GM18870 (cell line): ENCODE results near the gene MCUB.
"Not testable (repeated sequence)": the region's sequence is repeated elsewhere in the genome, so short reads cannot be mapped to it uniquely, and the experiment has no call there.

Experiments
- ATAC-seq: cut with Tn5 transposase; IDR thresholded peaks from one replicate; pipeline ENCODE4 v1.9.1; 2021; ENCODE audit warnings: moderate library complexity; ENCODE audit not compliant: unreplicated experiment

Gene MCUB

GRCh38 chr4:109678472-109678871 lies 118.4 kb downstream of the MCUB start:
- not testable (repeated sequence) for ATAC-seq

DNA sequence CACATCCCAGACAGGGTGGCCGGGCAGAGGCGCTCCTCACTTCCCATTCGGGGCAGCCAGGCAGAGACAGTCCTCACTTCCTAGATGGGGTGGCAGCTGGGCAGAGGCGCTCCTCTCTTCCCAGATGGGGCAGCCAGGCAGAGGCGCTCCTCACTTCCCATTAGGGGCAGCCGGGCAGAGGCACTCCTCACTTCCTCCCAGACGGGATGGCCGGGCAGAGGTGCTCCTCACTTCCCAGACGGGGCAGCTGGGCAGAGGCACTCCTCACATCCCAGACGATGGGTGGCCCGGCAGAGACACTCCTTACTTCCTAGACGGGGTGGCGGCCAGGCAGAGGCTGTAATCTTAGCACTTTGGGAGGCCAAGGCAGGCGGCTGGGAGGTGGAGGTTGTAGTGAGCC lies 118.9 kb downstream of the MCUB start:
- ATAC-seq = not testable (repeated sequence)

DNA sequence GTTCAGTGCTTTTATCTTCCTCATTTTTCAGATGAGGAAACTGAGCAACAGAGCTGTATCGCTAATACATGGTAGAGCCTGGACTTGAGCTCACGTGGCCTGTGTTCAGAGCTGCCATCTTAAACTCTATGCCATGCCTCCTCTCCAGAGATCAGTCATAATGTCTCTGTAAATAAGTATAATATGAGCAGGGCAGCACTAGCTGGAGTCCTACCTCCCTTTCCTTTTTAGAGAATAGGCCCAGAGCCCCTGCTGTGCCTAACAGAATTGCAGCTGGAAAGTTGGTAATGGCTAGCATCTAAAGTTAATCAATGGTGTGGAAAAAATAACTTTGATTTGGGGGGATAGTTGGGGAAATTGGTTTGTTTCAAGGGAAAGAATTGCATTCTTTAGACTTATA lies 122.8 kb downstream of the MCUB start:
- ATAC-seq = no peak

DNA sequence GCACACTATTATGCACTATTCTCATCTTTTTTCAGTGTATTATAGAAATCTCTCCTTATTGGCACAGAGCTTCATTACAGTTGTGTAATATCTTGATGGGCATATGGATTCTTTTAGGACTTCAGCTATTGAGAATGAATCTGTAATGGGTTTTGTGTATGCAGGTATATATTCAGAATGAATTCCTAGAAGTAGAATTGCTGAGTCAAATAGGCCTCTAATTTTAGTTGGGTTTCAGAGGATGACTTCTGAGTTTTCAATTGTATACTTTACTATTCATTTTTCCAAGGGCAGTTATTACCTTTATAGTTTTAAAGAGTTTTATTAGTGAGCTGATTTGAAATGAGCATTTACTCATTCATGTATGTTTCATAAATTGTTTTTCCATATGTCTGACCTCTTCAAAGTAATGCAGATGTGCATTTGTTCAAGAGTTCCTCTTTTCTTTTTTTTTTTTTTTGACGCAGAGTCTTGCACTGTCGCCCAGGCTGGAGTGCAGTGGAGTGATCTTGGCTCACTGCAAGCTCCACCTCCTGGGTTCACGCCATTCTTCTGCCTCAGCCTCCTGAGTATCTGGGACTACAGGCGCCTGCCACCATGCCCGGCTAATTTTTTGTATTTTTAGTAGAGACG lies 123.7 kb downstream of the MCUB start:
- ATAC-seq = no peak

- ATAC-seq = no peak
Observed at GRCh38 chr4:109684727-109685126, 124.7 kb downstream of the MCUB start.

GRCh38 chr4:109690690-109691410 lies 130.8 kb downstream of the MCUB start:
- peak; percentile 94 for ATAC-seq

DNA sequence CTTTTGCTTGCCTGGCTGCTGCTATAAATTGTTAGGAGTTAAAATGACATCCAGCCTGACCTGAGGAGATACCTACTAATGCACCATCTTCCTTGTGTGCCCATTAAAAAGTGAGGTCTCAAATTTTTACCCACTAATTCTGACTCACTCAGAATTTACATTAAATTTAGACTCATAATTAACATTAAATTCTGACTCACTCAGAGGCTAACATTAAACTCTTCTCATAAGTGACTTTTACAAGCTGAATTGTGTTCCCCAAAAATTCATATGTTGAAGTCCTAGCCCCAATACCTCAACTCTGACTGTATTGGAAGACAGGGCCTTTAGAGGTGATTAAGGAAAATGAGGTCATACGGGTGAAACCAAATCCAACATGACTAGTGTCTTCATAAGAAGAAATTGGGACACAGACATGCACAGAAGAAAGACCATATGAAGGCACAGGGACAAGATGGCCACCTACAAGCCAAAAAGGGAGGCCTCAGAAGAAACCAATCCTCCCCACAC lies 131.4 kb downstream of the MCUB start:
- ATAC-seq = no peak

DNA sequence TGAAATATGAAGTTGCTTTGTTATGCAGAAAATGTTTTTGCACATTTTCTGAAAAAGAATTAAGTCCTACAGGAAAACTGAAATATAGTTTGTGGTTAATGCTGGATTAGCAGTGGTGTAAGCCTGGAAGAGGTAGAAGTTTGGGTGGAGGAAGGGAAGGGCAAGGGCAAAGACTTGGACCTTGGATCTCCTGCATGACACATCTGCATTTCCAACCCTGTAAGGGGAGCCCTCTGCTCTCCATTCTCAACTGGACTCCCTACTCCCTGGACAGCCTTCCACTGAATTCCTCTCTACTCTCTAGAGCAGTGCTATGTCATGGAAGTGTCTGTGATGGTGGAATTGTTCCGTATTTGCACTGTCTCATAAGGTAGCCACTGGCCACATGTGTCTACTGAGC lies 138.6 kb downstream of the MCUB start:
- ATAC-seq = no peak

GRCh38 chr4:109699553-109700225 lies 139.6 kb downstream of the MCUB start:
- no peak for ATAC-seq

GRCh38 chr4:109701566-109702410 lies 141.7 kb downstream of the MCUB start:
- no peak for ATAC-seq

DNA sequence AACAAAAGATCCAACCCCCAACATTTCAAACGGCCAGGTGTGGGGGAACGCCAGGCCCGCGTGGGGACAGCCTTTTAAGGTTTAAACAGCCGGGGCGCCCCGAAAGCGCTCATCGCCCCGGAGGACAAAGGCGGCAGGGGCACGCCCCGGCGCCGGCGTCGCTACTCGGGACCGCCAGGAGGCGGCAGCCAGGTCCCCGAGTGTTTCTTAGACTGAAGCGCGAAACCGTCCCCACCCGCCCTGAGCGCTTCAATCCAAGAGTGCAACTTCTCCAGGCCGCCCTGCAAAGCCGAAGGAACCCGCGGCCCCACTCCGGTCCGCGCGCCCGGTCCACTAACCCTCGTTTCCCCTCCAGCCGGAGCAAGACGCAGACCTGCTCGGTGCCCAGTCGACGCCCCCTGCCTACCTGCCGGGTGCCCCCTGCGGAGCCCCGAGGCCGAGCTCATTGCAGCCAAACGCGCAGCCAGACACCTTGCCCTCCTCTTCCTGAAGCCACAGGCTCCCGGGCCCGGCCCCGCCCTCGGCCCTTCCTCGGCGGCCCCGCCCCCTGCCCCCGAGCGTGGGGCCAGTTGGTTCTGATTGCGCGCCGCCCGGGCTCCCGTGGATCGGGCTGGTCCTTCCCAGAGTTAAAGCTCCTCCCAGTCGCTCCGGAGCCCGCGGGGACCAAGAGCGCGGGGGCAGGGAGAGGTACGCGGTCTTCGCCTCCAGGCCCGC lies 143.1 kb downstream of the MCUB start, which contains the start of gene CASP6:
CASP6 (minus strand) TSS at position 496 of the 714 bp plus-strand sequence; CDS start at position 446, 50 bp downstream.
- ATAC-seq = peak; percentile 60

DNA sequence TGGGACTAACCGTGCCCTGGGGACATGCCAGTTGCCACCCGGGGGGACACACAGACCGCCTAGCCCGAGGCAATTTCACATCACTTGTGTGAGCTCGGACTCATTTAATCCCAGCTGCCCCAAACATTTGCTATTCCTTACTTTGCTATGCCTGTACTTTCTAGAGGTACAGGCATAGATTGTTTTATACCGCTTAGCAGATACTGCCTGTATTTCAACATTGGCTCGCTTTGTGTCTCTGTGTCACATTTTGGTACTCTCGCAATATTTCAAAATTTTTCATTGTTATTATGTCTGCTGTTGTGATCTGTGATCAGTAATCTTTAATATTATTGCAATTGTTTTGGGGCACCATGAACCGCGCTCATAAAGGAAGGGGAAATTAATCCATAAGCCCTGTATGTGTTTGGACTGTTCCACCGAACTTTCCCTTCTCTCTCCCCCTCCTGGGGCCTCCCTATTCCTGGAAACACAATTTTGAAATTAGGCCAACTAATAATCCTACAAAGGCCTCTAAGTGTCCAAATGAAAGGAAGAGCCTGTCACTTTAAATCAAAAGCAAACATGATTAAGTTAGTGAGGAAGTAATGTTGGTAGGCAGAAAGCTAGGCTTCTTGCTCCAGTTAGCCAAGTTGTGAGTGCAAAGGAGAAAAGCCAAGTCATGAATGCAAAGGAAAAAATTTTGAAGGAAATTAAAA lies 143.8 kb downstream of the MCUB start:
- ATAC-seq = no peak

- no peak for ATAC-seq
Observed at GRCh38 chr4:109708435-109708834, 148.4 kb downstream of the MCUB start.

- peak; percentile 88 for ATAC-seq
Observed at GRCh38 chr4:109708990-109709389, 148.9 kb downstream of the MCUB start.

DNA sequence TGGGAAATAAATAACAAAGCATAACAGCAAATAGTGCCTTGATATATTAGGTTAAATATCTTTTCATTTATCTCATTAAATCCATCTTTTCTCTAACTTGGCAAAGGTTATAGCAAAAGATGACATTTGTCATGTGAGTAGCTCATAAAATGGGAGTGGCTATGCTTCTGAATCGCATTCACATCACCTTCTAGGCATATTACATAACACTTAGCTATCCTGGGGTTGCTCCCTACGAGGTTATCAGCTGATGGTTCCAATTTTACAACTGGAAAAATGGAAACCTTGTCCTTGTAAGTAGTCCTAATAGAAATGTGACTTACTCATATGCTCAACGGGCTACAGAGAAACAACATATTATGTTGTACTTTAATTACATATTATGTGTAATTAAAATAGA lies 153.5 kb downstream of the MCUB start:
- ATAC-seq = no peak

DNA sequence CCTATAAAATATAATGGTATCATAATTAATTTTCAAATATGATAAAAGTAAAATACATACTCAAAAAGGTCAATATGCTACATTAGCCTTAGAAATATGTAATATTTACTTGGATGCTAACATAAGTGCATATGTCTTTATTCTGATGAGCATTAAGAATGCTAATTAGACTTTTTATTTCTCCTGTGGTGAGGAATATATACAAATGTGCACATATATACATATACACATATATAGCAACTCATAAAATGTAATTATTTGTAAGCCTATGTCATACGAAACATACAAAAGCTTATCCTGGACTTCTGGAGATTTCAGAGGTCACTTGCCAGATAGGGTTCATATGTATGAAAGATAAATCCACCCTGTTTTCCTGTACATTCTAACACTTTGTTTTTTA lies 158.7 kb downstream of the MCUB start:
- ATAC-seq = no peak

DNA sequence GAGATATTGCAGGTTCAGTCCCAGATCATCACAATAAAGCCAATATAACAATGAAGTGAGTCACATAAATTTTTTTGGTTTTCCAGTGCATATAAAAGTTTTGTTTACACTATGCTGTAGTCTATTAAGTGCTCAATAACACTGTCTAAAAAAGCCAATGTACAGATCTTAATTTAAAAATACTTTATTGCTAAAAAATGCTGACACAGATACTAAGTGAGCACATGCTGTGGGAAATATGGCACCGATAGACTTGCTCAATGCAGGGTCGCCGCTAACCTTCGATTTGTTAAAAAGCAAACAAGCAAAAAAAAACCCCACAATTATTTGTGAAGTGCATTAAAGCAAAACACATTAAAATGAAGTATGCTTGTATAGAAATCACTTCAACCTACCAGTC lies 159.6 kb downstream of the MCUB start:
- no peak for ATAC-seq

- ATAC-seq = no peak
Observed at GRCh38 chr4:109721033-109721432, 161.0 kb downstream of the MCUB start.

GRCh38 chr4:109722357-109722756 lies 162.3 kb downstream of the MCUB start:
- no peak for ATAC-seq

GRCh38 chr4:109723110-109723509 lies 163.1 kb downstream of the MCUB start:
- no peak for ATAC-seq
